Progenitor cell of endocrine pancreas (in vitro differentiated cells): ENCODE results near the gene CHST13. TPM values are rescaled to one million over a fixed set of nuclear protein-coding genes. Genes with fewer than 3 reads are reported as not detected.

Source experiments
- DNase-seq: peaks from one replicate; pipeline ENCODE4 v3.0.0; 2021; ENCODE audit warnings: low spot score; ENCODE audit not compliant: unreplicated experiment
- H3K27ac Mint-ChIP-seq: 2 replicates; pipeline ENCODE4 v1.8.0; 2021; ENCODE audit warnings: mild to moderate bottlenecking, moderate library complexity, mixed read lengths
- H3K27me3 Mint-ChIP-seq: 2 replicates; pipeline ENCODE4 v1.8.0; 2021; ENCODE audit warnings: mixed read lengths
- H3K36me3 Mint-ChIP-seq: 2 replicates; pipeline ENCODE4 v1.8.0; 2022; ENCODE audit warnings: mixed read lengths; ENCODE audit not compliant: insufficient read depth
- H3K4me1 Mint-ChIP-seq: 2 replicates; pipeline ENCODE4 v1.8.0; 2021; ENCODE audit warnings: low read depth, mixed read lengths
- H3K4me3 Mint-ChIP-seq: 2 replicates; pipeline ENCODE4 v1.8.0; 2021; ENCODE audit warnings: low read depth, mild to moderate bottlenecking, moderate library complexity, mixed read lengths
- H3K9me3 Mint-ChIP-seq: 2 replicates; pipeline ENCODE4 v1.8.0; 2021; ENCODE audit warnings: low read depth, mixed read lengths
- CTCF ChIP-seq: fragments of 200-600 bp; sonication (generic); IDR thresholded peaks from one replicate; pipeline ENCODE4 v1.5.0; 2021; ENCODE audit warnings: antibody characterized with exemption, mild to moderate bottlenecking; ENCODE audit not compliant: unreplicated experiment
- total RNA-seq: library from RNA; stranded (reverse); gene quantifications from 2 replicates; pipeline ENCODE4 v1.2.1, GENCODE V29; 2021

The CHST13 gene
- total RNA-seq, 1 donor from 2014 or later = 0.36 TPM

GRCh38 chr3:126477061-126477380 lies 46.9 kb upstream of the CHST13 start:
- Mint-ChIP-seq H3K4me1 (peaks cover 27% of the 10 kb centered on the region), H3K36me3 (peaks cover 7% of the 10 kb centered on the region), H3K27me3 (peaks cover 7% of the 10 kb centered on the region), H3K27ac (peak overlapping the region; percentile 49), H3K4me3 (peak overlapping the region; percentile 85), H3K9me3 (no peaks in the 10 kb centered on the region)
- TF ChIP-seq CTCF = no peak
- DNase-seq = no peak

GRCh38 chr3:126478581-126479310 lies 45.2 kb upstream of the CHST13 start:
- H3K4me3 Mint-ChIP-seq = no peak overlapping the region
- no peak overlapping the region for H3K27ac Mint-ChIP-seq
- DNase-seq = no peak
- peaks cover 11% of the 10 kb centered on the region for H3K4me1 Mint-ChIP-seq
- no peaks in the 10 kb centered on the region for H3K36me3 Mint-ChIP-seq
- H3K27me3 Mint-ChIP-seq = peaks cover 7% of the 10 kb centered on the region
- H3K9me3 Mint-ChIP-seq = no peaks in the 10 kb centered on the region
- no peak for TF ChIP-seq CTCF

- no peak for TF ChIP-seq CTCF
- Mint-ChIP-seq H3K27ac (no peak overlapping the region), H3K9me3 (no peaks in the 10 kb centered on the region), H3K36me3 (no peaks in the 10 kb centered on the region), H3K4me1 (peaks cover 4% of the 10 kb centered on the region), H3K4me3 (no peak overlapping the region), H3K27me3 (peaks cover 7% of the 10 kb centered on the region)
- DNase-seq = no peak
These were observed 44.3 kb upstream of the CHST13 start for GRCh38 chr3:126479642-126480041.

- H3K36me3 Mint-ChIP-seq = no peaks in the 10 kb centered on the region
- H3K27ac Mint-ChIP-seq = no peak overlapping the region
- H3K4me1 Mint-ChIP-seq = peaks cover 4% of the 10 kb centered on the region
- peaks cover 7% of the 10 kb centered on the region for H3K27me3 Mint-ChIP-seq
- no peak for TF ChIP-seq CTCF
- no peak overlapping the region for H3K4me3 Mint-ChIP-seq
- H3K9me3 Mint-ChIP-seq = no peaks in the 10 kb centered on the region
- no peak for DNase-seq
These were observed 43.7 kb upstream of the CHST13 start for GRCh38 chr3:126480206-126480605.

- H3K36me3 Mint-ChIP-seq = no peaks in the 10 kb centered on the region
- H3K4me1 Mint-ChIP-seq = peaks cover 4% of the 10 kb centered on the region
- H3K27ac Mint-ChIP-seq = no peak overlapping the region
- H3K27me3 Mint-ChIP-seq = peaks cover 7% of the 10 kb centered on the region
- DNase-seq = no peak
- no peak for TF ChIP-seq CTCF
- H3K4me3 Mint-ChIP-seq = no peak overlapping the region
- H3K9me3 Mint-ChIP-seq = no peaks in the 10 kb centered on the region
These were observed 43.1 kb upstream of the CHST13 start for GRCh38 chr3:126480861-126481260.
